KMS-11 (cell line): ENCODE data around the gene TRMT10B.
"Not testable (repeated sequence)": the region's sequence is repeated elsewhere in the genome, so short reads cannot be mapped to it uniquely, and the experiment has no call there.

Experiments
- H2AFZ ChIP-seq: fragments of 200-600 bp; sonication (generic); 2 replicates; pipeline ENCODE4 v1.6.1; 2016; ENCODE audit warnings: antibody characterized with exemption, mixed run types, low read depth
- H3K27ac ChIP-seq: fragments of 200-600 bp; sonication (generic); 2 replicates; pipeline ENCODE4 v1.6.1; 2016; ENCODE audit warnings: mild to moderate bottlenecking, mixed run types
- H3K27me3 ChIP-seq: fragments of 200-600 bp; sonication (generic); 2 replicates; pipeline ENCODE4 v1.6.1; 2017; ENCODE audit warnings: mild to moderate bottlenecking, low read depth, mixed run types, moderate library complexity; ENCODE audit not compliant: insufficient read depth
- H3K36me3 ChIP-seq: fragments of 200-600 bp; sonication (generic); 2 replicates; pipeline ENCODE4 v1.6.1; 2017; ENCODE audit warnings: mild to moderate bottlenecking, mixed run types; ENCODE audit not compliant: insufficient read depth
- H3K4me1 ChIP-seq: fragments of 200-600 bp; sonication (generic); 2 replicates; pipeline ENCODE4 v1.6.1; 2016; ENCODE audit warnings: mild to moderate bottlenecking, low read depth, mixed run types; ENCODE audit not compliant: poor library complexity, severe bottlenecking
- H3K4me2 ChIP-seq: fragments of 200-600 bp; sonication (generic); 2 replicates; pipeline ENCODE4 v1.7.0; 2016; ENCODE audit warnings: mild to moderate bottlenecking, mixed run types
- H3K4me3 ChIP-seq: fragments of 200-600 bp; sonication (generic); IDR thresholded peaks from 2 replicates; pipeline ENCODE4 v1.6.1; 2017; ENCODE audit warnings: low read depth, low read length, mixed read lengths; ENCODE audit not compliant: insufficient read depth
- H3K79me2 ChIP-seq: fragments of 200-600 bp; sonication (generic); 2 replicates; pipeline ENCODE4 v1.6.1; 2016; ENCODE audit warnings: low read depth, mixed run types; ENCODE audit not compliant: insufficient read depth
- H3K9ac ChIP-seq: fragments of 200-600 bp; sonication (generic); 2 replicates; pipeline ENCODE4 v1.6.1; 2016; ENCODE audit warnings: mild to moderate bottlenecking, mixed run types
- H4K20me1 ChIP-seq: fragments of 200-600 bp; sonication (generic); 2 replicates; pipeline ENCODE4 v1.6.1; 2016; ENCODE audit warnings: mild to moderate bottlenecking, mixed run types; ENCODE audit not compliant: insufficient read depth
- TF ChIP-seq, protein P1 (sequence below): fragments of 200-600 bp; sonication (generic); conservative IDR thresholded peaks from 2 replicates; pipeline ENCODE4 v1.6.1; 2017; ENCODE audit warnings: low read depth, mild to moderate bottlenecking, antibody characterized with exemption, low read length, moderate library complexity, mixed read lengths

Gene TRMT10B

DNA sequence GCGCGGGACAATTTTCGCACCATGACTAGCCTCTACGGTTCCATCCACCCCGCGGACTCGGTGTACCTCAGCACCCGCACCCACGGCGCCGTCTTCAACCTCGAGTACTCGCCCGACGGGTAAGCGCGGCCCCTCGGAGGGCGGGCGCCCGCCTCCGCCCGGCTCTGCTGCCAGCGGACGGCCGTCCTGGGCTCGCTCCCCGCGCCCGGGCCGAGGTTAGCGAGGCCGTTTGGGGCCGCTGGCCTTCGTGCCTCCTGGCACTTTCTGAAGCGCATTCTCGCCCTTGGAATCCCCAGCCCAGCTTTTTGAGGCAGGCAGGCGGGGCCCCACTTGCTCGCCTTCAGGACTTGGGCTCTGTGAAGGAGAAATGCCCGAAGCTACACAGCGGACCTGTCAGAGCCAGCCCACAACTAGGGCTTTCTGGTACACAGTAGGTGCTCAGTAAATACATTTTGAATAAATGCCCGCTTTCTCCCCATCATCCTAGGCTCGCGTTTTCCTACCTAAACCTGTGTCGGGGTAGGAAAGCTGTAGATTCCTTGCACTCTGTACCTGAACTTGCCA is 47.8 kb downstream of the TRMT10B start:
- peak overlapping the region; percentile 62 for H3K27ac ChIP-seq

DNA sequence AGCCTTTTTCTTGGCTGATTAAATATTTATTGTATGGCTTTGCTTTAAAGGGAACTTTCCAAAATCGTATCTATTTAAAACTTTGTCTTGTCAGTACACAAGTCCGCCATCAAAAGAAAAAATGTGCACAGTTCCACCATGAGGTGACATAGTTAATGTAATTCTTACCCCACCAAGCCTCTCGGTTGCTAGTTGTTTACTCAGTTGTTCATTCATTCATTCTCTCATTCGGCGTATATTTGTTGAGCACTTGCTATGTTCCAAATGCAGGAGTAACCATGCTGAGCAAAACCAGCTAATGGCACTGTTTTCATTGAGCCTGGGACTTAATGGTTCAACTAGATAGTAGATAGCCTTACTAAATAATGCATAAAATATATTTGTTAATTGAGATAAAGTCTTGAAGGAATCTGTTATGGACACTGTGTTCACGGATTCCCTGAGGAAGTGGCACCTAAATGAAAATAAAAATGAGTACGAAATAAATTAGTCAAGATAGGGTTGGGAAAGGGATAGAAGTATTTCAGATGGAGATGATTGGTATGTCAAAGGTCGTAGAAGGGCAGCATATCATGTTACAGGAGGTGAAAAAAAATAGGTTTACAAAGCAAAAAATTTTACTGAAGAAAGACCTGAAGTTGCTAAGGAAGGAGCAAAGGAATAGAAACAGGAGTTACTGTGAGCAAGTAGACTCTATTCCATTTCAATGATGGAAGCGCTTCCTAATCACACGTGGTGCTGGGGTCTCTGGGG is 48.5 kb downstream of the TRMT10B start:
- H3K79me2 ChIP-seq, result peaks cover 48% of the 10 kb centered on the region
- no peaks in the 10 kb centered on the region; the same call in 1 of the 2 replicates for H3K36me3 ChIP-seq
- H4K20me1 ChIP-seq, result no peaks in the 10 kb centered on the region; the same call in 1 of the 2 replicates

More for the DNA sequence above, 47.8 kb downstream of the TRMT10B start:
- Histone ChIP-seq H3K4me3 (peak overlapping the region; percentile 55), H3K79me2 (peaks cover 44% of the 10 kb centered on the region), H3K9ac (peak overlapping the region; percentile 68), H3K27me3 (no peaks in the 10 kb centered on the region), H4K20me1 (no peaks in the 10 kb centered on the region; the same call in 1 of the 2 replicates), H3K36me3 (no peaks in the 10 kb centered on the region; the same call in 1 of the 2 replicates), H3K4me2 (peak overlapping the region; percentile 92), H2AFZ (peak overlapping the region; percentile 76), H3K4me1 (peaks cover 35% of the 10 kb centered on the region)
- TF ChIP-seq, protein P1, sequence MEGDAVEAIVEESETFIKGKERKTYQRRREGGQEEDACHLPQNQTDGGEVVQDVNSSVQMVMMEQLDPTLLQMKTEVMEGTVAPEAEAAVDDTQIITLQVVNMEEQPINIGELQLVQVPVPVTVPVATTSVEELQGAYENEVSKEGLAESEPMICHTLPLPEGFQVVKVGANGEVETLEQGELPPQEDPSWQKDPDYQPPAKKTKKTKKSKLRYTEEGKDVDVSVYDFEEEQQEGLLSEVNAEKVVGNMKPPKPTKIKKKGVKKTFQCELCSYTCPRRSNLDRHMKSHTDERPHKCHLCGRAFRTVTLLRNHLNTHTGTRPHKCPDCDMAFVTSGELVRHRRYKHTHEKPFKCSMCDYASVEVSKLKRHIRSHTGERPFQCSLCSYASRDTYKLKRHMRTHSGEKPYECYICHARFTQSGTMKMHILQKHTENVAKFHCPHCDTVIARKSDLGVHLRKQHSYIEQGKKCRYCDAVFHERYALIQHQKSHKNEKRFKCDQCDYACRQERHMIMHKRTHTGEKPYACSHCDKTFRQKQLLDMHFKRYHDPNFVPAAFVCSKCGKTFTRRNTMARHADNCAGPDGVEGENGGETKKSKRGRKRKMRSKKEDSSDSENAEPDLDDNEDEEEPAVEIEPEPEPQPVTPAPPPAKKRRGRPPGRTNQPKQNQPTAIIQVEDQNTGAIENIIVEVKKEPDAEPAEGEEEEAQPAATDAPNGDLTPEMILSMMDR, result no peak

DNA sequence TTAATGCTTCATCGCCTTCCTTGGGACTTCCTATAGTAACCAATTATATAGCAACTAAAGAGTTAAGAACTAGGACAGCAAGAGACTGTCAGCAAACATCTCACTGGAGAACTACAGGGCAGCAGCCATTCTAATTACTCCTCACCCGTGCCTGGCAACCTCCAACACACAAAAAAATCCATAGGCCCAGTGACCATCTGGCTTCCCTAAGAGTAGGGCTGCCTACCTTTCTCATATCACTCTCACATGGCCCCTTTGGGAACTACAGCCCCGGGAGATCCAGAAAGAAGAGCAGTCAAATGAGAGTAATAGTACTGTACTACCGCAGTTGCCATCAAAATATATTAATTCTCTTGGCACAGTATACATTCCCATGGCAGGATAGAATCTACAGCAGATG is 52.7 kb downstream of the TRMT10B start:
- Histone ChIP-seq H4K20me1 (no peaks in the 10 kb centered on the region; the same call in 1 of the 2 replicates), H2AFZ (no peak overlapping the region), H3K4me1 (peaks cover 26% of the 10 kb centered on the region), H3K79me2 (peaks cover 46% of the 10 kb centered on the region), H3K27me3 (no peaks in the 10 kb centered on the region), H3K4me3 (no peak overlapping the region), H3K9ac (no peak overlapping the region), H3K4me2 (no peak overlapping the region), H3K36me3 (no peaks in the 10 kb centered on the region; the same call in 1 of the 2 replicates), H3K27ac (no peak overlapping the region)
- TF ChIP-seq, protein P1, result no peak

More for the DNA sequence above, 48.5 kb downstream of the TRMT10B start:
- no peak overlapping the region for H2AFZ ChIP-seq
- peak overlapping the region; percentile 68; the same call in 1 of the 2 replicates for H3K9ac ChIP-seq
- H3K27ac ChIP-seq, result peak overlapping the region; percentile 62; the same call in 1 of the 2 replicates
- H3K4me2 ChIP-seq, result peak overlapping the region; percentile 92
- TF ChIP-seq, protein P1, result no peak
- peaks cover 35% of the 10 kb centered on the region for H3K4me1 ChIP-seq
- peak overlapping the region; percentile 55 for H3K4me3 ChIP-seq
- H3K27me3 ChIP-seq, result no peaks in the 10 kb centered on the region

DNA sequence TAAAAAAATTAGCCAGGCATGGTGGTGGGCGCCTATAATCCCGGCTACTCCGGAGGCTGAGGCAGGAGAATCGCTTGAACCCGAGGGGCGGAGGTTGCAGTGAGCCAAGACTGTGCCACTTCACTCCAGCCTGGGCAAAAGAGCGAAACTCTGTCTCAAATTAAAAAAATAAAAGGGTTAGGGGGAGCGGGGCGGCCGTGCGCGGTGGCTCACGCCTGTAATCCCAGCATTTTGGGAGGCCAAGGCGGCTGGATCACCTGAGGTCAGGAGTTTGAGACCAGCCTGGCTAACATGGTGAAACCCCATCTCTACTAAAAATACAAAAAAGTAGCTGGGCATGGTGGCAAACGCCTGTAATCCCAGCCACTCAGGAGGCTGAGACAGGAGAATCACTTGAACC is 56.1 kb downstream of the TRMT10B start:
- not testable (repeated sequence) for H4K20me1 ChIP-seq, H3K36me3 ChIP-seq, H2AFZ ChIP-seq, H3K4me3 ChIP-seq, H3K4me1 ChIP-seq, H3K27ac ChIP-seq, H3K27me3 ChIP-seq, H3K4me2 ChIP-seq, H3K9ac ChIP-seq
- peaks cover 17% of the 10 kb centered on the region; the same call in 1 of the 2 replicates for H3K79me2 ChIP-seq
